HFF-Myc (cell line): ENCODE results near the gene COPS3.

Source experiments
- DNase-seq: peaks from one replicate; pipeline ENCODE4 v3.0.0-alpha.2; 2011; ENCODE audit warnings: low read depth; ENCODE audit errors: extremely low read depth
- H3K4me3 ChIP-seq: replicated peaks from 2 replicates; pipeline ENCODE4 v1.5.1; 2011; ENCODE audit warnings: low read depth, mild to moderate bottlenecking, control low read depth, low read length
- TF ChIP-seq, protein P1 (sequence below): IDR thresholded peaks from 2 replicates; pipeline ENCODE4 v1.5.1; 2012; ENCODE audit warnings: mild to moderate bottlenecking, low read depth, low read length, control low read depth; ENCODE audit errors: missing control alignments

Gene COPS3

DNA sequence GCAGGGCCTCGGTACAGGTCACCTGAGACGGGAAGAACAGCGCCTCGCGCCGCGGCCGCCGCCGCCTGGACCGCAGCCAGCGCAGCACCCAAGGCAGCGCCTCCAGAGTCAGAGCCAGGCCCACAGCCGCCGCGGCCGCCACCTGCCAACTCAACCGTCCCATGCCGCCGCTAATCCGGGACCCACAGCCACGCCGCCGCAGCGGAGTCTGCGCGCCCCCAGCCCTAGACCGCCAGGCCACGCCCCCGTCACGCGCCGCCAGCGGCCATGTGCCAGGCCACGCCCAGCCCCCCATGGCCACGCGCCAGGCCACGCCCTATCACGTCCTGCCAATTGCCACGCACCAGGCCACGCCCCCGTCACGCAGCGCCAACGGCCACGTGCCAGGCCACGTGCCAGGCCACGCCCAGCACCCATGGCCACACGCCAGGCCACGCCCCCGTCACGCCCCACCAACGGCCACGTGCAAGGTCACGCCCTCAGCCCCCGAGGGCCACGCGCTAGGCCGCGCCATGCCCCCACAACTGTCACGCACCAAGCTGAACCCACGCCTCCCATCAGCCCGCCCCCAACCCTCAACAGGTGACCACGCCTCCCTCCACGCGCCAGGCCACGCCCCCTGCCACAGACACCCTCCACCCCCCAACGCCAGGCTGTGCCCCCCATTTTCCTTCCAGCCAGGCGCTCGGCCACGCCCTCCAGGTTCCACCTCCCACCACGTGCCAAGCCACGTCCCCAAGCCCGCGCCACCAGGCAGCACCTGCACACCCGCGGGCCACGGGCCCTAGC is 74.7 kb downstream of the COPS3 start, which contains the start of gene PLD6:
Gene PLD6 (minus strand): TSS at position 210 of the 789 bp plus-strand sequence. CDS start 47 bp downstream, at position 163.
- peak within 1 kb of the TSS; percentile 62 for H3K4me3 ChIP-seq
- TF ChIP-seq, protein P1, sequence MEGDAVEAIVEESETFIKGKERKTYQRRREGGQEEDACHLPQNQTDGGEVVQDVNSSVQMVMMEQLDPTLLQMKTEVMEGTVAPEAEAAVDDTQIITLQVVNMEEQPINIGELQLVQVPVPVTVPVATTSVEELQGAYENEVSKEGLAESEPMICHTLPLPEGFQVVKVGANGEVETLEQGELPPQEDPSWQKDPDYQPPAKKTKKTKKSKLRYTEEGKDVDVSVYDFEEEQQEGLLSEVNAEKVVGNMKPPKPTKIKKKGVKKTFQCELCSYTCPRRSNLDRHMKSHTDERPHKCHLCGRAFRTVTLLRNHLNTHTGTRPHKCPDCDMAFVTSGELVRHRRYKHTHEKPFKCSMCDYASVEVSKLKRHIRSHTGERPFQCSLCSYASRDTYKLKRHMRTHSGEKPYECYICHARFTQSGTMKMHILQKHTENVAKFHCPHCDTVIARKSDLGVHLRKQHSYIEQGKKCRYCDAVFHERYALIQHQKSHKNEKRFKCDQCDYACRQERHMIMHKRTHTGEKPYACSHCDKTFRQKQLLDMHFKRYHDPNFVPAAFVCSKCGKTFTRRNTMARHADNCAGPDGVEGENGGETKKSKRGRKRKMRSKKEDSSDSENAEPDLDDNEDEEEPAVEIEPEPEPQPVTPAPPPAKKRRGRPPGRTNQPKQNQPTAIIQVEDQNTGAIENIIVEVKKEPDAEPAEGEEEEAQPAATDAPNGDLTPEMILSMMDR: no peak
- peak; percentile 32 for DNase-seq

DNA sequence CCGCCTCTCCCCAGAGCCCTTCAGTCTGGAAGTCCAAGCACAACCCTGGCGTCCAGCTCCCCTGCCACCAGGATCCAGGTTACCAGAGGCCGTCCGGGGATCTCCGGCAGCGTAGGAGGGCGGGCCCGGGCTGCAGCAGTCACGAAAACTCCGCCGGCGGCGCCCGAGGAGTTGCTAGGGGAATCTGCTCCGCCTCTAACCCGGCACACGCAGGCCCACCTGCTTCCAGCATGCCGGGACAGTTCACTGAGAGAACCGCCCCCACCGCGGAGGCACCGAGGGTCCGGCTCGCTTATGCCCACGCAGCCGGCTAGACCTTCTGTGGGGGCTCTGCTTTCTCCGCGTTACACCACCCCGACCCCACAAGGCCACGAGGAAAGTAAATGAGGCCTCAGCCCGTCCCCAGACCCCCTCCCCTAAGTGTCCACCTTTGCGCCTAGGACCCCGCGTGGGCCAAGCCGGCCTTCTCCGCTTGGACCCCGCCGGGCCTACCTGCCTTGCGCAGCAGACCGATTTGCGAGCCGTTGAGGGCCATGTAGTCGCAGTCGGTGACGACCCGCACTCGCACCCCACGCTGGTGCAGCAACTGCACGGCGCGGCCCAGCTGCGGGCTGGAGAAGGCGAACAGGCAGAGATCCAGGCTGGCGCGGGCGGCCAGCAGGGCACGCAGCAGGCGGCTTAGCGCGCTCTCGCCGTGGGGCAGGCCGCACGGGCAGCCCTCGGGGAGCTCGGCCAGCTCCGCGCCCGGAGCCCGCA is 75.5 kb downstream of the COPS3 start:
- TF ChIP-seq, protein P1: no peak
- DNase-seq: no peak
- peak overlapping the region; percentile 62 for H3K4me3 ChIP-seq

DNA sequence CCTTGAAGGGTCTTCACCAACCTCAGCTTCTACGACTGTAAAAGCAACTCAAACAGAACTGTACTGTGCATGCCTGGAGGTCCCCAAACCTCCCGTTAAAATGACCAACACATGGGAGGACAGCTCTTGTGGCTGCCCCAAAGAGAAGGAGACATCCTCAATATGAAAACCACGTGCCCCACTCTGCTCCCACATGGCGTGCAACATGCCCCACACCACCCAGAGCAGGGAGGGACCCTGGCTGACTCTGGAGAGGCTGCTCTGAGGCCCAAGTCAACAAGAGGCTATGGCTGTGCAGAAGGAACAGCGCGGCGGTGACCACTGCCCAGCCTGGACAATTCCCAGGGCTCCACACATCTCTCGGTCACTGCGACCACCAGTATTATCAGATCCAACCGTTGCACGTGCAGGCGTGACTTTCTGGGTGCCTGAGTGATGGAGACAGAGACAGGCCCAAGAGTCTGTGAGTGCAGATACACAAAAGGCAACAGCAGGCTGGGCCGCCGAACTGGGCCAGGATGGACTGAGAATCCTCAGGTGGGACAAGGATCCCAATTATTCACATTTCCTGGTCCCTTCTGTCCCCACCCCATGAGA is 76.3 kb downstream of the COPS3 start:
- TF ChIP-seq, protein P1: no peak
- peak overlapping the region; percentile 62 for H3K4me3 ChIP-seq

DNA sequence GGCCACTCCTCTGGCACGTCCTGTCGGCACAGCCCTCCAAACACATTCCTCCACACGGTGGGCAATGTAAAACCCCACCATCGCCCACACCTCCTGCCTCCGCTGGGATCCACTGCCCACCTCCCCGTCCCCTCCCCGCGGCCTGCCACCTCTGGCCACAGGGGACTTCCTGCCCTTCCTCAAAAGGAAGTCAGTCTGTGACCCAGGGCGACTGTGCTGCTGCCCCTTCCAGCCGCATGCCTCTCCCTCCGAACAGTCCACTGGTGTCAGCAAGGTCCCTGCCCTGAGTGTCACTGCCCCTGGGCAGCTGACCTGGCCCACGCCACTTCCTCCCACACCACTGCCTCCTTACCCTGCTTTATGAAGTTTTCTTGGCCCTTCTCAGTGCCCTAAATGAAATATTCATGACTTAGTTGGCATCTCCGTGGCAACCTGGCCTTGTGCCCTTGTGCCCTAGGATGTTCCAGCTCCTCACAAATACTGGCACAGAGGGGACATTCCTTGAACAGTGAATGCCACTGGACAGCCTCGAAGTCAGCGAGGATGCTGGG is 76.9 kb downstream of the COPS3 start:
- TF ChIP-seq, protein P1: no peak
- H3K4me3 ChIP-seq: peak overlapping the region; percentile 62
- DNase-seq: no peak

More for the DNA sequence above, 76.3 kb downstream of the COPS3 start:
- DNase-seq: no peak

DNA sequence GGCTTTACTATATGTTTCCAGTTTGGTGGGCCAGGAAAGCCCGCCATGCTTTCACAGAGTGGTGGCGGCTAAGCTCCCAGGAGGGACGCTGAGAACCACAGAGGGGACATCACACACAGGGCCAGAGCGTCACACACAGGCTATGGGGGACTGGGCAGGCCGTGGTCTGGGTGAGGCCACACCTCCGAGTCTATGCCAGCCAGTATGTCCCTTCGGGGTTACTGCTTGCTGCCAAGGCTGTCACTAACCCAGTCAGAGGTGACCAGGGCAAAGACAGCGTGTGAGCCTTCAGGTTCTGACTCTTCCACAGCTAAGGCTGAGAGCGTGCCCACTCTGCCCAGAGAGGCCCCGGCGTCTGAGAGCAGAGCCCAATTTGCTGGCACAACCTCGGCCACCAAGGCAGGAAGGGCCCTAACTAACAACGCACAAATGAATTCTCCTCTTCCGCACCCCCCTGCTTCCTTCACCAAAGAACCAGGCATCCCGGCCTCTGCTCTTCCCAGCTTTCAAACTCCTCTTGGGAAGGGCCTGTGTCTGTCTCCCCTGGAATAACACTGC is 77.8 kb downstream of the COPS3 start:
- no peak for DNase-seq
- TF ChIP-seq, protein P1: no peak
- peak overlapping the region; percentile 62 for H3K4me3 ChIP-seq

DNA sequence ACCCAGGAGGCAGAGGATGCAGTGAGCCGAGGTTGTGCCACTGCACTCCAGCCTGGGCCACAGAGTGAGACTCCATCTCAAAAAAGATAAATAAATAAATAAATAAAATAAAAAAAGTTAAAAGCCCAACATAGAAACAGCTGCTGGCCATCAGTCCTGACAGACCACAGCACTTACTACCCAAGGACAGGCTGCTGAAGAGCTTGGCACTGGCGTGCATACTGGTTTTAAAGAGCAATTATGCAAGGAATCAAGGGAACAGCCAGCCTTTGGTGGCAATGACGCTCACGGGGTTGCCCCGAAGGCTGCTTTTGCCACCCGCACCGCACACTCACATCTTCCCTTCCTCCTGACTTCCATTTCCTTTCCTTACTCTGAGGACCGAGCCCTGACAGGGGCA is 79.1 kb downstream of the COPS3 start:
- TF ChIP-seq, protein P1: no peak
- no peak overlapping the region for H3K4me3 ChIP-seq
- no peak for DNase-seq
